AG04450 (cell line): Measurements from ENCODE around the gene COL9A1. TPM values are rescaled to one million over a fixed set of nuclear protein-coding genes. Genes with fewer than 3 reads are reported as not detected.

ENCODE experiments used
- CTCF ChIA-PET: fragments of 300-600, 350-600 bp; formaldehyde crosslinking; extraction: SDS; loops from one replicate; lab custom pipeline; 2022; ENCODE audit warnings: antibody characterized with exemption, inconsistent platforms; lab: Charles Lee
- POLR2A ChIA-PET: fragments of 350-600 bp; formaldehyde crosslinking; extraction: SDS; loops from one replicate; lab custom pipeline; 2021; ENCODE audit warnings: antibody characterized with exemption, inconsistent platforms; lab: Yijun Ruan, JAX
- DNase-seq: peaks from one replicate; pipeline ENCODE4 v3.0.0-alpha.2; 2011; ENCODE audit warnings: low read depth, low spot score
- H3K27ac ChIP-seq: one replicate; pipeline ENCODE4 v1.5.1; 2012; ENCODE audit warnings: low read depth, low read length, control low read depth
- H3K27me3 ChIP-seq: one replicate; pipeline ENCODE4 v1.6.0; 2012; ENCODE audit warnings: low read length; ENCODE audit not compliant: control insufficient read depth, insufficient read depth
- H3K4me3 ChIP-seq: 2 replicates; pipeline ENCODE4 v1.5.1; 2011; ENCODE audit warnings: mild to moderate bottlenecking, low read depth, low read length, control low read depth
- H3K9me3 ChIP-seq: 2 replicates; pipeline ENCODE4 v1.5.1; 2012; ENCODE audit warnings: low read length; ENCODE audit not compliant: control insufficient read depth, insufficient read depth
- polyA plus RNA-seq: library from polyadenylated mRNA; depleted of rRNA; stranded (reverse); fragments of >200 nt; gene quantifications from 2 replicates; pipeline ENCODE4 v1.2.3, GENCODE V29; 2011
- TF ChIP-seq, protein P1 (sequence below): IDR thresholded peaks from 2 replicates; pipeline ENCODE4 v1.5.1; 2011; ENCODE audit warnings: low read depth, low read length, control low read depth, inconsistent platforms

COL9A1 gene
- polyA plus RNA-seq, 1 experiment, result not detected

DNA sequence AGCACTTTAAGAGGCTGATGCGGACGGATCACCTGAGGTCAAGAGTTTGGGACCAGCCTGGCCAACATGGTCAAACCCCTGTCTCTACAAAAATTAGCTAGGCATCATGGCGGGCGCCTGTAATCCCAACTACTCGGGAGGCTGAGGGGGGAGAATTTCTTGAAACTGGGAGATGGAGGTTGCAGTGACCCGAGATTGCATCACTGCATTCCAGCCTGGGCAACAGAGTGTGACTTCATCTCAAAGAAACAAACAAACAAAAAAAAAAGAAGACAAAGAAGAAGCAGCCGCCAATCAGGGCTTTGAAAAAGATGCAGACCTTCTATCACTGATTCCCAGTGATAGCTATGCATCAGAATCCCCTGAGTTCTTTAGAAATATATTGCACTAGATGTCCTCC, 56.8 kb downstream of the COL9A1 start:
- Histone ChIP-seq H3K27me3 (no peaks in the 10 kb centered on the region), H3K9me3 (no peaks in the 10 kb centered on the region), H3K27ac (no peak overlapping the region), H3K4me3 (no peak overlapping the region)
- TF ChIP-seq, protein P1, sequence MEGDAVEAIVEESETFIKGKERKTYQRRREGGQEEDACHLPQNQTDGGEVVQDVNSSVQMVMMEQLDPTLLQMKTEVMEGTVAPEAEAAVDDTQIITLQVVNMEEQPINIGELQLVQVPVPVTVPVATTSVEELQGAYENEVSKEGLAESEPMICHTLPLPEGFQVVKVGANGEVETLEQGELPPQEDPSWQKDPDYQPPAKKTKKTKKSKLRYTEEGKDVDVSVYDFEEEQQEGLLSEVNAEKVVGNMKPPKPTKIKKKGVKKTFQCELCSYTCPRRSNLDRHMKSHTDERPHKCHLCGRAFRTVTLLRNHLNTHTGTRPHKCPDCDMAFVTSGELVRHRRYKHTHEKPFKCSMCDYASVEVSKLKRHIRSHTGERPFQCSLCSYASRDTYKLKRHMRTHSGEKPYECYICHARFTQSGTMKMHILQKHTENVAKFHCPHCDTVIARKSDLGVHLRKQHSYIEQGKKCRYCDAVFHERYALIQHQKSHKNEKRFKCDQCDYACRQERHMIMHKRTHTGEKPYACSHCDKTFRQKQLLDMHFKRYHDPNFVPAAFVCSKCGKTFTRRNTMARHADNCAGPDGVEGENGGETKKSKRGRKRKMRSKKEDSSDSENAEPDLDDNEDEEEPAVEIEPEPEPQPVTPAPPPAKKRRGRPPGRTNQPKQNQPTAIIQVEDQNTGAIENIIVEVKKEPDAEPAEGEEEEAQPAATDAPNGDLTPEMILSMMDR, result no peak
- no peak for DNase-seq
- ChIA-PET CTCF (no interaction called here), POLR2A (no interaction called here)

- Histone ChIP-seq H3K9me3 (no peaks in the 10 kb centered on the region), H3K27me3 (no peaks in the 10 kb centered on the region), H3K27ac (no peak overlapping the region), H3K4me3 (no peak overlapping the region)
- TF ChIP-seq, protein P1, result no peak
- no peak for DNase-seq
- ChIA-PET CTCF (no interaction called here), POLR2A (no interaction called here)
These were observed 60.9 kb downstream of the COL9A1 start for GRCh38 chr6:70241991-70242420.

GRCh38 chr6:70241031-70241430, 61.9 kb downstream of the COL9A1 start:
- ChIA-PET POLR2A (interaction anchor here (0.5 kb wide), 1 partner anchor 19 kb away, joined by 7 read pairs; no protein-coding TSS in a partner anchor), CTCF (interaction anchor here (1.1 kb wide), 1 partner anchor 20 kb away, joined by 5 read pairs; no protein-coding TSS in a partner anchor)
- Histone ChIP-seq H3K27me3 (no peaks in the 10 kb centered on the region), H3K9me3 (no peaks in the 10 kb centered on the region), H3K4me3 (no peak overlapping the region), H3K27ac (no peak overlapping the region)
- no peak for DNase-seq
- TF ChIP-seq, protein P1, result no peak

DNA sequence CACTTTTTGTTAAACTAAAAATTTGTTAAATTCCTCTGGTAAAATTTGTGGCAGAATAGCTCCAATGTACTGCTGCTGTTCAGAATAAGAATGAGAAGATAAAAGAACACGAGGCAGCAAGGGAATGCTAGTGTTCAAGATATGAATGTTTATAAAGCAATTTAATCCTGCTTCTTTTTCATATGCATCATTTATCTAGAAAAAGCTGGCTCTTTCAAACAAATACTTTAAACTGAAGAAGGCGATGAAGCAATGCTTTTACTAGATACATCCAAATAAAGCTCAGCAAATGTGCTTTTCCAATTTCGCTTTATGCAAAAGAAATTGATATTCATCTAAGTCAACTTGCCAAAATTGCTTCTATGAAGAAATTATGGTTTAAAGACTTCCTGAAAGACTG, 66.5 kb downstream of the COL9A1 start:
- no peaks in the 10 kb centered on the region for H3K9me3 ChIP-seq
- H3K27ac ChIP-seq, result no peak overlapping the region
- POLR2A ChIA-PET, result no interaction called here
- H3K27me3 ChIP-seq, result no peaks in the 10 kb centered on the region
- CTCF ChIA-PET, result interaction anchor here (1.0 to 2.0 kb wide), 2 partner anchors 15 to 133 kb away, joined by 3 to 14 read pairs; no protein-coding TSS in a partner anchor
- TF ChIP-seq, protein P1, result no peak
- no peak overlapping the region for H3K4me3 ChIP-seq
- no peak for DNase-seq

DNA sequence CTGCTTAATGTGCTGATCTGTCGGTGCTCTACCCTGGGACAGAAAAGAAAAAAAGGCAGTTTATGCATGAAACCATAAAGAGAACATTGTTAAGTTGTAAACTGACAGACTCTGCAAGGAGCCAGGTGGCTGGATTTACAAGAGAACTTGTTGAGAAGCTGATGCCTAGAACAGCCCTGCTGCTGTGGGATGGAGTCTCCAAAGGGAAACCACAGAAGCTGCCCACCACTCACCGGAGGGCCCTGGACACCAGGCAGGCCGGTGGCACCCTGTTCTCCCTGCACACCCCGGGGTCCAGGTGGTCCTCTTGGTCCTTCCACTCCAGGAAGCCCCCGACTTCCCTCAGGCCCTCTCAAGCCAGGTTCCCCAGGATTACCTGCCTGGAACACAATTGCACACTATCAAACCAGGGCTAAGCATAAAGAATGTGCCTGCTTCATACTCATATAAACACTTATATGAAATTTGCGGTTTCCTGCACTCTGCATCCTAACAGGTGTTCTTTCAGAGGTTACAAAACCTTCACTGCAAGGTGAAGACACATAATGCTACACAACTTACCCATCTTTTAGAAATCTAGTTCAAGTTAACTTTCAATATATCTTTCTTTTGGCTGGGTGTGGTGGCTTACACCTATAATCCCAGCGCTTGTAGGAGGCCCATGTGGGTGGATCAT, 68.2 kb downstream of the COL9A1 start:
- ChIA-PET CTCF (interaction anchor here (2.0 kb wide), 1 partner anchor 14 kb away, joined by 14 read pairs; no protein-coding TSS in a partner anchor), POLR2A (no interaction called here)
- TF ChIP-seq, protein P1, result no peak
- DNase-seq, result no peak
- no peak overlapping the region for H3K4me3 ChIP-seq
- H3K27me3 ChIP-seq, result no peaks in the 10 kb centered on the region
- H3K27ac ChIP-seq, result no peak overlapping the region
- no peaks in the 10 kb centered on the region for H3K9me3 ChIP-seq
